HEK293 (cell line): ENCODE data around the gene MAPKAP1.

Experiments
- CTCF ChIA-PET: fragments of 350-600 bp; formaldehyde crosslinking; extraction: SDS; loops from one replicate; lab custom pipeline; 2021; ENCODE audit warnings: antibody characterized with exemption; lab: Yijun Ruan, JAX
- POLR2A ChIA-PET: fragments of 300-600 bp; formaldehyde crosslinking; extraction: SDS; loops from one replicate; lab custom pipeline; 2020; ENCODE audit warnings: antibody characterized with exemption, inconsistent platforms; lab: Yijun Ruan, JAX
- H3K27ac ChIP-seq: fragments of 200-500 bp; sonication (Bioruptor generic); 2 replicates; pipeline ENCODE4 v1.5.1; 2014; ENCODE audit warnings: low read depth, low read length, control low read depth, inconsistent platforms; ENCODE audit errors: extremely low read depth
- H3K36me3 ChIP-seq, 2 experiments: fragments of 200-500 bp in 1 of 2; sonication (Bioruptor generic) in 1 of 2; 1 replicate in 1 of 2; 2 replicates in 1 of 2; pipeline ENCODE4 v1.5.1; 2014 to 2017; ENCODE audit warnings: inconsistent platforms in 2 of 2, low read length in 2 of 2; ENCODE audit not compliant: control insufficient read depth in 2 of 2, insufficient read depth in 1 of 2
- H3K4me1 ChIP-seq: fragments of 200-500 bp; sonication (Bioruptor generic); 2 replicates; pipeline ENCODE4 v1.5.1; 2014; ENCODE audit warnings: mild to moderate bottlenecking, low read length, inconsistent platforms; ENCODE audit not compliant: control insufficient read depth, insufficient read depth
- H3K4me3 ChIP-seq: 2 replicates; pipeline ENCODE4 v1.5.1; 2011; ENCODE audit warnings: low read depth, mild to moderate bottlenecking, control low read depth, low read length, moderate library complexity
- H3K9me3 ChIP-seq: fragments of 200-500 bp; sonication (Bioruptor generic); 2 replicates; pipeline ENCODE4 v1.5.1; 2014; ENCODE audit warnings: low read depth, low read length, inconsistent platforms; ENCODE audit not compliant: control insufficient read depth, insufficient read depth
- GLI4 ChIP-seq: fragments of 450-650 bp; formaldehyde crosslinking; IDR thresholded peaks from 2 replicates; pipeline ENCODE4 v1.5.1; 2016; ENCODE audit warnings: missing biosample characterization, missing genetic modification characterization
- GLIS2 ChIP-seq: fragments of 450-650 bp; formaldehyde crosslinking; IDR thresholded peaks from 2 replicates; pipeline ENCODE4 v1.5.1; 2016; ENCODE audit warnings: missing biosample characterization, missing genetic modification characterization
- HOXC10 ChIP-seq: sonication (generic); formaldehyde crosslinking; IDR thresholded peaks from 2 replicates; pipeline ENCODE4 v1.8.1; 2023; ENCODE audit warnings: mild to moderate bottlenecking, missing genetic modification reagents
- OSR2 ChIP-seq: fragments of 450-650 bp; formaldehyde crosslinking; IDR thresholded peaks from 2 replicates; pipeline ENCODE4 v1.5.1; 2016; ENCODE audit warnings: missing biosample characterization, missing genetic modification characterization
- RBAK ChIP-seq: fragments of 450-650 bp; formaldehyde crosslinking; IDR thresholded peaks from 2 replicates; pipeline ENCODE4 v1.5.1; 2016; ENCODE audit warnings: missing biosample characterization, missing genetic modification characterization
- ZNF132 ChIP-seq: fragments of 450-650 bp; formaldehyde crosslinking; IDR thresholded peaks from 2 replicates; pipeline ENCODE4 v1.5.1; 2017; ENCODE audit warnings: missing biosample characterization, missing genetic modification characterization, borderline replicate concordance
- ZNF157 ChIP-seq: fragments of 450-650 bp; formaldehyde crosslinking; IDR thresholded peaks from 2 replicates; pipeline ENCODE4 v1.5.1; 2016; ENCODE audit warnings: missing biosample characterization, missing genetic modification characterization
- ZNF221 ChIP-seq: fragments of 450-650 bp; formaldehyde crosslinking; IDR thresholded peaks from 2 replicates; pipeline ENCODE4 v1.5.1; 2017; ENCODE audit warnings: missing biosample characterization, missing genetic modification characterization, borderline replicate concordance
- ZNF24 ChIP-seq: fragments of 450-650 bp; formaldehyde crosslinking; IDR thresholded peaks from 2 replicates; pipeline ENCODE4 v1.5.1; 2016; ENCODE audit warnings: missing biosample characterization, missing genetic modification characterization
- ZNF292 ChIP-seq: fragments of 450-650 bp; formaldehyde crosslinking; IDR thresholded peaks from 2 replicates; pipeline ENCODE4 v1.5.1; 2016; ENCODE audit warnings: low read depth, missing biosample characterization, missing genetic modification characterization, borderline replicate concordance
- ZNF354C ChIP-seq: fragments of 450-650 bp; formaldehyde crosslinking; IDR thresholded peaks from 2 replicates; pipeline ENCODE4 v1.5.1; 2016; ENCODE audit warnings: missing biosample characterization, missing genetic modification characterization, low read depth, borderline replicate concordance
- ZNF37A ChIP-seq: fragments of 450-650 bp; IDR thresholded peaks from 2 replicates; pipeline ENCODE4 v1.5.1; 2018; ENCODE audit warnings: missing biosample characterization, missing genetic modification characterization
- ZNF416 ChIP-seq: fragments of 450-650 bp; formaldehyde crosslinking; IDR thresholded peaks from 2 replicates; pipeline ENCODE4 v1.5.1; 2016; ENCODE audit warnings: missing biosample characterization, missing genetic modification characterization
- ZNF529 ChIP-seq: fragments of 450-650 bp; formaldehyde crosslinking; IDR thresholded peaks from 2 replicates; pipeline ENCODE4 v1.5.1; 2017; ENCODE audit warnings: missing genetic modification characterization, missing biosample characterization; ENCODE audit not compliant: insufficient replicate concordance
- ZNF571 ChIP-seq: fragments of 450-650 bp; formaldehyde crosslinking; IDR thresholded peaks from 2 replicates; pipeline ENCODE4 v1.5.0; 2017; ENCODE audit warnings: missing biosample characterization, missing genetic modification characterization
- ZNF626 ChIP-seq: fragments of 450-650 bp; sonication (Bioruptor Pico); formaldehyde crosslinking; IDR thresholded peaks from 2 replicates; pipeline ENCODE4 v1.5.1; 2018; ENCODE audit warnings: missing biosample characterization, missing genetic modification characterization, inconsistent platforms
- TF ChIP-seq, protein P1 (sequence below): fragments of 450-650 bp; formaldehyde crosslinking; IDR thresholded peaks from 2 replicates; pipeline ENCODE4 v1.5.1; 2016; ENCODE audit warnings: missing biosample characterization, missing genetic modification characterization
- TF ChIP-seq, protein P2 (sequence below): fragments of 450-650 bp; formaldehyde crosslinking; IDR thresholded peaks from 2 replicates; pipeline ENCODE4 v1.5.1; 2016; ENCODE audit warnings: missing biosample characterization, missing genetic modification characterization
- TF ChIP-seq, protein P3 (sequence below): fragments of 450-650 bp; formaldehyde crosslinking; conservative IDR thresholded peaks from 2 replicates; pipeline ENCODE4 v1.5.1; 2016; ENCODE audit warnings: low read depth, missing biosample characterization, missing genetic modification characterization

The MAPKAP1 gene

DNA sequence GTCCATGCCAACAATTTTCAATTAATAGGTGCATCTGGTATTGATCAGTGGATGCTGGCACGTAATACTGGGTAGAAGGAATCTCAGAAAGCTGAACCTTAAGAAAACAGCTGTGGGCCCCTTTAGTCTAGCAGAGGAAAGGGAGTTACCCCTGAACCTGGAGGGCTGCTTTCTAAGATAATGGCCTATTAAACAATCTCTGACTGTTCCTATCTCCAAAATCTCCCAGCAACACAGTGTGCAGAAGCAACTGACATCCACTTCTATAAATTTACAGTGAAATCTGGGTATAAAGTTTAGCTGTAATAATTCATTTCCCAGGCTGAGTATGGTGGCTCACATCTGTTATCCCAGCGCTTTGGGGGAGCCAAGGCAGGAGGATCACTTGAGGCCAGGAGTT, 198.8 kb downstream of the MAPKAP1 start:
- TF ChIP-seq, protein P1, sequence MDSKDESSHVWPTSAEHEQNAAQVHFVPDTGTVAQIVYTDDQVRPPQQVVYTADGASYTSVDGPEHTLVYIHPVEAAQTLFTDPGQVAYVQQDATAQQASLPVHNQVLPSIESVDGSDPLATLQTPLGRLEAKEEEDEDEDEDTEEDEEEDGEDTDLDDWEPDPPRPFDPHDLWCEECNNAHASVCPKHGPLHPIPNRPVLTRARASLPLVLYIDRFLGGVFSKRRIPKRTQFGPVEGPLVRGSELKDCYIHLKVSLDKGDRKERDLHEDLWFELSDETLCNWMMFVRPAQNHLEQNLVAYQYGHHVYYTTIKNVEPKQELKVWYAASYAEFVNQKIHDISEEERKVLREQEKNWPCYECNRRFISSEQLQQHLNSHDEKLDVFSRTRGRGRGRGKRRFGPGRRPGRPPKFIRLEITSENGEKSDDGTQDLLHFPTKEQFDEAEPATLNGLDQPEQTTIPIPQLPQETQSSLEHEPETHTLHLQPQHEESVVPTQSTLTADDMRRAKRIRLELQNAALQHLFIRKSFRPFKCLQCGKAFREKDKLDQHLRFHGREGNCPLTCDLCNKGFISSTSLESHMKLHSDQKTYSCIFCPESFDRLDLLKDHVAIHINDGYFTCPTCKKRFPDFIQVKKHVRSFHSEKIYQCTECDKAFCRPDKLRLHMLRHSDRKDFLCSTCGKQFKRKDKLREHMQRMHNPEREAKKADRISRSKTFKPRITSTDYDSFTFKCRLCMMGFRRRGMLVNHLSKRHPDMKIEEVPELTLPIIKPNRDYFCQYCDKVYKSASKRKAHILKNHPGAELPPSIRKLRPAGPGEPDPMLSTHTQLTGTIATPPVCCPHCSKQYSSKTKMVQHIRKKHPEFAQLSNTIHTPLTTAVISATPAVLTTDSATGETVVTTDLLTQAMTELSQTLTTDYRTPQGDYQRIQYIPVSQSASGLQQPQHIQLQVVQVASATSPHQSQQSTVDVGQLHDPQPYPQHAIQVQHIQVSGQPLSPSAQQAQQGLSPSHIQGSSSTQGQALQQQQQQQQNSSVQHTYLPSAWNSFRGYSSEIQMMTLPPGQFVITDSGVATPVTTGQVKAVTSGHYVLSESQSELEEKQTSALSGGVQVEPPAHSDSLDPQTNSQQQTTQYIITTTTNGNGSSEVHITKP (tag by site-specific recombination), result no peak
- TF ChIP-seq ZNF37A (tag by site-specific recombination), result no peak
- TF ChIP-seq ZNF24 (tag by site-specific recombination), result no peak
- no peak for TF ChIP-seq ZNF292 (tag by site-specific recombination)
- no peak for TF ChIP-seq HOXC10 (CRISPR knock-in tag)
- no peak for TF ChIP-seq ZNF626 (tag by site-specific recombination)
- no peak for TF ChIP-seq ZNF354C (tag by site-specific recombination)
- TF ChIP-seq ZNF571 (tag by site-specific recombination), result no peak
- no peak overlapping the region for H3K4me3 ChIP-seq
- no peaks in the 10 kb centered on the region for H3K9me3 ChIP-seq
- H3K4me1 ChIP-seq, result peaks cover 3% of the 10 kb centered on the region; the same call in 1 of the 2 replicates
- peaks cover 0 to 6% of the 10 kb centered on the region in 2 experiments; a peak in 1 of 3 replicates for H3K36me3 ChIP-seq
- ChIA-PET CTCF (interaction anchor here (0.7 kb wide), 1 partner anchor 794 kb away, joined by 4 read pairs; no protein-coding TSS in a partner anchor), POLR2A (no interaction called here)
- no peak overlapping the region for H3K27ac ChIP-seq

DNA sequence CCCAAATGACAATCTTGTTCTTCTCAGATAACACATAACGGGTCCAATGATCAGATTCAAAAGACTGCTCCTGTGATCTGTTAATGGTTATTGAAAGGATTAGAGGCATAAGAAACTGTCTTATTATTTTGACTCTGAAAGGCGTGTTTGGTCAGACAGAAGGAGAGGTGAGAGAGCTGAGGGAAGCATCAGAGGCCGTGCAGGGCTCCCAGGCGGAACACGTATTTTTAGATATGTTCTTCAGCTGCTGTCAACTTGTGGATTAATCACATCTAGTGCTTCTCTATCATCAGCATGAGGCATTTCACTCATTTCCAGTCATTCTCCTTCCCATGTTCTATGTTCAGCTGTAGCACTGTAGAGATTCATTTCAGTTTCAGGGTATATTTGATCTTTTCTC, 199.8 kb downstream of the MAPKAP1 start:
- Histone ChIP-seq H3K4me3 (no peak overlapping the region), H3K9me3 (no peaks in the 10 kb centered on the region), H3K36me3 (peaks cover 0 to 6% of the 10 kb centered on the region in 2 experiments; a peak in 1 of 3 replicates), H3K27ac (no peak overlapping the region), H3K4me1 (peaks cover 3% of the 10 kb centered on the region; the same call in 1 of the 2 replicates)
- ChIA-PET CTCF (interaction anchor here (0.8 kb wide), 1 partner anchor 24 kb away, joined by 3 read pairs; no protein-coding TSS in a partner anchor), POLR2A (no interaction called here)
- TF ChIP-seq ZNF132 (tag by site-specific recombination) (no peak), HOXC10 (CRISPR knock-in tag) (no peak), ZNF157 (tag by site-specific recombination) (no peak)
- TF ChIP-seq, protein P2, sequence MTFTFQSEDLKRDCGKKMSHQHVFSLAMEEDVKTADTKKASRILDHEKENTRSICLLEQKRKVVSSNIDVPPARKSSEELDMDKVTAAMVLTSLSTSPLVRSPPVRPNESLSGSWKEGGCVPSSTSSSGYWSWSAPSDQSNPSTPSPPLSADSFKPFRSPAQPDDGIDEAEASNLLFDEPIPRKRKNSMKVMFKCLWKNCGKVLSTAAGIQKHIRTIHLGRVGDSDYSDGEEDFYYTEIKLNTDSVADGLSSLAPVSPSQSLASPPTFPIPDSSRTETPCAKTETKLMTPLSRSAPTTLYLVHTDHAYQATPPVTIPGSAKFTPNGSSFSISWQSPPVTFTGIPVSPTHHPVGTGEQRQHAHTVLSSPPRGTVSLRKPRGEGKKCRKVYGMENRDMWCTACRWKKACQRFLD (tag by site-specific recombination), result no peak

DNA sequence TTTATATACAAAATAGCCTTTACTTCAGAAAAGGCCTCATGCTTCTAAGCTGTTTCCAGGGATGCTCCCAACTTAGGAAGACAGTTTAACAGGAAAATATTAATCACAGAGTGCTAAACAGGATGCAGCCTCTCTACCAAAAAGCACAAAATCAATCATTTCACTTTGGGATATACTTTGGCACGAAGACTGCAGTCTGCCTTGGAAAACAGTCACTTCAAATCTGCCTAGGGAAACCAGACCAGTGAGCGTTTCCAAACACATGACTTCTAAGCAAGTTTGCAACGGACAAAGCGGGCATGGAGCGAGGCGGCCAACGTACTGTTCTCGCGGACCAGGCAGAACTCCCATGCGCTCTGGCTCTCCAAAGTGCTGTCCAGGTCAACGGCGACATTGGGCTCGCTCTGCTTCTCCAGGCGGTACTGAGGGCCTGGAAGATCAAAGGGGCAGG, 201.0 kb downstream of the MAPKAP1 start:
- H3K9me3 ChIP-seq, result no peaks in the 10 kb centered on the region
- peaks cover 0 to 6% of the 10 kb centered on the region in 2 experiments; a peak in 1 of 3 replicates for H3K36me3 ChIP-seq
- ChIA-PET POLR2A (no interaction called here), CTCF (no interaction called here)
- TF ChIP-seq ZNF221 (tag by site-specific recombination), result no peak
- no peak for TF ChIP-seq GLIS2 (tag by site-specific recombination)
- TF ChIP-seq, protein P3, sequence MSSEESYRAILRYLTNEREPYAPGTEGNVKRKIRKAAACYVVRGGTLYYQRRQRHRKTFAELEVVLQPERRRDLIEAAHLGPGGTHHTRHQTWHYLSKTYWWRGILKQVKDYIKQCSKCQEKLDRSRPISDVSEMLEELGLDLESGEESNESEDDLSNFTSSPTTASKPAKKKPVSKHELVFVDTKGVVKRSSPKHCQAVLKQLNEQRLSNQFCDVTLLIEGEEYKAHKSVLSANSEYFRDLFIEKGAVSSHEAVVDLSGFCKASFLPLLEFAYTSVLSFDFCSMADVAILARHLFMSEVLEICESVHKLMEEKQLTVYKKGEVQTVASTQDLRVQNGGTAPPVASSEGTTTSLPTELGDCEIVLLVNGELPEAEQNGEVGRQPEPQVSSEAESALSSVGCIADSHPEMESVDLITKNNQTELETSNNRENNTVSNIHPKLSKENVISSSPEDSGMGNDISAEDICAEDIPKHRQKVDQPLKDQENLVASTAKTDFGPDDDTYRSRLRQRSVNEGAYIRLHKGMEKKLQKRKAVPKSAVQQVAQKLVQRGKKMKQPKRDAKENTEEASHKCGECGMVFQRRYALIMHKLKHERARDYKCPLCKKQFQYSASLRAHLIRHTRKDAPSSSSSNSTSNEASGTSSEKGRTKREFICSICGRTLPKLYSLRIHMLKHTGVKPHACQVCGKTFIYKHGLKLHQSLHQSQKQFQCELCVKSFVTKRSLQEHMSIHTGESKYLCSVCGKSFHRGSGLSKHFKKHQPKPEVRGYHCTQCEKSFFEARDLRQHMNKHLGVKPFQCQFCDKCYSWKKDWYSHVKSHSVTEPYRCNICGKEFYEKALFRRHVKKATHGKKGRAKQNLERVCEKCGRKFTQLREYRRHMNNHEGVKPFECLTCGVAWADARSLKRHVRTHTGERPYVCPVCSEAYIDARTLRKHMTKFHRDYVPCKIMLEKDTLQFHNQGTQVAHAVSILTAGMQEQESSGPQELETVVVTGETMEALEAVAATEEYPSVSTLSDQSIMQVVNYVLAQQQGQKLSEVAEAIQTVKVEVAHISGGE (tag by site-specific recombination), result no peak
- no peak for TF ChIP-seq RBAK (tag by site-specific recombination)
- no peak for TF ChIP-seq GLI4 (tag by site-specific recombination)
- no peak for TF ChIP-seq OSR2 (tag by site-specific recombination)
- TF ChIP-seq ZNF416 (tag by site-specific recombination), result no peak
- TF ChIP-seq ZNF529 (tag by site-specific recombination), result no peak
- H3K4me1 ChIP-seq, result no peaks in the 10 kb centered on the region
- no peak overlapping the region for H3K4me3 ChIP-seq
- H3K27ac ChIP-seq, result no peak overlapping the region
